Memory B cell (primary cell): ENCODE data around the gene INPP5F.
"Not testable (repeated sequence)": the region's sequence is repeated elsewhere in the genome, so short reads cannot be mapped to it uniquely, and the experiment has no call there.

Source experiments
- ATAC-seq: fragments of 150-1000 bp; cut with Tn5 transposase; 2 replicates; pipeline ENCODE4 v1.10.0; 2021; ENCODE audit warnings: low read depth, mild to moderate bottlenecking, moderate library complexity
- DNase-seq, 2 donors: peaks; one replicate each; pipeline ENCODE4 v3.0.0; 2022; ENCODE audit warnings: low spot score in 2 of 2
- H3K27ac Mint-ChIP-seq: one replicate; pipeline ENCODE4 v1.8.0; 2022; ENCODE audit warnings: mild to moderate bottlenecking, moderate library complexity, mixed read lengths
- H3K27me3 Mint-ChIP-seq: one replicate; pipeline ENCODE4 v1.8.0; 2022; ENCODE audit warnings: mixed read lengths
- H3K36me3 Mint-ChIP-seq: one replicate; pipeline ENCODE4 v1.8.0; 2022; ENCODE audit warnings: mild to moderate bottlenecking, mixed read lengths
- H3K4me1 Mint-ChIP-seq: one replicate; pipeline ENCODE4 v1.8.0; 2022; ENCODE audit warnings: mixed read lengths
- H3K4me3 Mint-ChIP-seq: one replicate; pipeline ENCODE4 v1.8.0; 2022; ENCODE audit warnings: mild to moderate bottlenecking, moderate library complexity, mixed read lengths
- H3K9me3 Mint-ChIP-seq: one replicate; pipeline ENCODE4 v1.8.0; 2022; ENCODE audit warnings: mixed read lengths

Gene INPP5F

GRCh38 chr10:119694608-119695007 is 31.2 kb upstream of the INPP5F start:
- Mint-ChIP-seq H3K36me3 (no peaks in the 10 kb centered on the region), H3K4me3 (no peak overlapping the region), H3K9me3 (no peaks in the 10 kb centered on the region), H3K27me3 (no peaks in the 10 kb centered on the region), H3K27ac (no peak overlapping the region), H3K4me1 (peaks cover 17% of the 10 kb centered on the region)
- DNase-seq (no peak), ATAC-seq (no peak)

GRCh38 chr10:119700321-119700954 is 25.4 kb upstream of the INPP5F start:
- peaks cover 36% of the 10 kb centered on the region for H3K4me1 Mint-ChIP-seq
- DNase-seq (peak in 1 of 2 donors; percentile 30), ATAC-seq (peak; percentile 65)
- no peaks in the 10 kb centered on the region for H3K36me3 Mint-ChIP-seq
- no peaks in the 10 kb centered on the region for H3K27me3 Mint-ChIP-seq
- peak overlapping the region; percentile 52 for H3K4me3 Mint-ChIP-seq
- no peaks in the 10 kb centered on the region for H3K9me3 Mint-ChIP-seq
- H3K27ac Mint-ChIP-seq = peak overlapping the region; percentile 91

GRCh38 chr10:119701861-119702260 is 24.0 kb upstream of the INPP5F start:
- ATAC-seq = no peak
- H3K27ac Mint-ChIP-seq = peak overlapping the region; percentile 93
- H3K27me3 Mint-ChIP-seq = no peaks in the 10 kb centered on the region
- H3K9me3 Mint-ChIP-seq = peaks cover 6% of the 10 kb centered on the region
- DNase-seq = no peak
- peaks cover 8% of the 10 kb centered on the region for H3K36me3 Mint-ChIP-seq
- H3K4me1 Mint-ChIP-seq = peaks cover 41% of the 10 kb centered on the region
- peak overlapping the region; percentile 43 for H3K4me3 Mint-ChIP-seq

- Mint-ChIP-seq H3K4me1 (peaks cover 46% of the 10 kb centered on the region), H3K4me3 (peak overlapping the region; percentile 3), H3K9me3 (peaks cover 11% of the 10 kb centered on the region), H3K27me3 (no peaks in the 10 kb centered on the region), H3K27ac (peak overlapping the region; percentile 93), H3K36me3 (peaks cover 13% of the 10 kb centered on the region)
- DNase-seq (no peak), ATAC-seq (no peak)
These were observed 23.3 kb upstream of the INPP5F start for GRCh38 chr10:119702583-119702982.

- Mint-ChIP-seq H3K4me1 (peaks cover 53% of the 10 kb centered on the region), H3K9me3 (peaks cover 11% of the 10 kb centered on the region), H3K4me3 (peak overlapping the region; percentile 72), H3K36me3 (peaks cover 13% of the 10 kb centered on the region), H3K27me3 (no peaks in the 10 kb centered on the region), H3K27ac (peak overlapping the region; percentile 98)
- peak; percentile 61 for ATAC-seq
- peak in 1 of 2 donors; percentile 34 for DNase-seq
These were observed 21.8 kb upstream of the INPP5F start for GRCh38 chr10:119703903-119704508.

GRCh38 chr10:119705434-119705831 is 20.4 kb upstream of the INPP5F start:
- Mint-ChIP-seq H3K9me3 (peaks cover 14% of the 10 kb centered on the region), H3K27me3 (no peaks in the 10 kb centered on the region), H3K4me3 (peak overlapping the region; percentile 72), H3K27ac (peak overlapping the region; percentile 98), H3K4me1 (peaks cover 60% of the 10 kb centered on the region), H3K36me3 (peaks cover 17% of the 10 kb centered on the region)
- ATAC-seq (peak; percentile 9), DNase-seq (no peak)

GRCh38 chr10:119706521-119707278 is 19.1 kb upstream of the INPP5F start:
- DNase-seq = no peak
- Mint-ChIP-seq H3K27ac (peak overlapping the region; percentile 98), H3K36me3 (peaks cover 21% of the 10 kb centered on the region), H3K4me3 (peak overlapping the region; percentile 35), H3K4me1 (peaks cover 55% of the 10 kb centered on the region), H3K9me3 (peaks cover 16% of the 10 kb centered on the region), H3K27me3 (no peaks in the 10 kb centered on the region)
- ATAC-seq = no peak

- Mint-ChIP-seq H3K27ac (peak overlapping the region; percentile 98), H3K4me1 (peaks cover 51% of the 10 kb centered on the region), H3K4me3 (peak overlapping the region; percentile 14), H3K36me3 (peaks cover 24% of the 10 kb centered on the region), H3K9me3 (peaks cover 16% of the 10 kb centered on the region)
- ATAC-seq, H3K27me3 Mint-ChIP-seq, DNase-seq: not testable (repeated sequence)
These were observed 18.5 kb upstream of the INPP5F start for GRCh38 chr10:119707331-119707730.

- Mint-ChIP-seq H3K36me3 (peaks cover 24% of the 10 kb centered on the region), H3K4me1 (peaks cover 37% of the 10 kb centered on the region), H3K9me3 (peaks cover 16% of the 10 kb centered on the region), H3K27ac (peak overlapping the region; percentile 98)
- H3K27me3 Mint-ChIP-seq, DNase-seq, H3K4me3 Mint-ChIP-seq, ATAC-seq: not testable (repeated sequence)
These were observed 14.9 kb upstream of the INPP5F start for GRCh38 chr10:119710935-119711334.

- Mint-ChIP-seq H3K4me3 (no peak overlapping the region), H3K9me3 (peaks cover 5% of the 10 kb centered on the region), H3K27me3 (no peaks in the 10 kb centered on the region), H3K36me3 (peaks cover 10% of the 10 kb centered on the region), H3K4me1 (peaks cover 16% of the 10 kb centered on the region), H3K27ac (peak overlapping the region; percentile 15)
- DNase-seq (no peak), ATAC-seq (no peak)
These were observed 11.9 kb upstream of the INPP5F start for GRCh38 chr10:119713744-119714483.

- H3K9me3 Mint-ChIP-seq = peaks cover 5% of the 10 kb centered on the region
- no peaks in the 10 kb centered on the region for H3K27me3 Mint-ChIP-seq
- peaks cover 12% of the 10 kb centered on the region for H3K36me3 Mint-ChIP-seq
- peaks cover 11% of the 10 kb centered on the region for H3K4me1 Mint-ChIP-seq
- ATAC-seq = no peak
- no peak overlapping the region for H3K4me3 Mint-ChIP-seq
- peak overlapping the region; percentile 15 for H3K27ac Mint-ChIP-seq
- no peak for DNase-seq
These were observed 11.4 kb upstream of the INPP5F start for GRCh38 chr10:119714484-119714816.

- H3K36me3 Mint-ChIP-seq = peaks cover 7% of the 10 kb centered on the region
- H3K4me3 Mint-ChIP-seq = no peak overlapping the region
- H3K27ac Mint-ChIP-seq = peak overlapping the region; percentile 45
- H3K9me3 Mint-ChIP-seq = peaks cover 3% of the 10 kb centered on the region
- ATAC-seq (no peak), DNase-seq (no peak)
- no peaks in the 10 kb centered on the region for H3K27me3 Mint-ChIP-seq
- peaks cover 4% of the 10 kb centered on the region for H3K4me1 Mint-ChIP-seq
These were observed 10.0 kb upstream of the INPP5F start for GRCh38 chr10:119715628-119716505.

- DNase-seq = no peak
- Mint-ChIP-seq H3K9me3 (no peaks in the 10 kb centered on the region), H3K27ac (peak overlapping the region; percentile 87), H3K27me3 (no peaks in the 10 kb centered on the region), H3K4me3 (no peak overlapping the region), H3K36me3 (peaks cover 2% of the 10 kb centered on the region), H3K4me1 (peaks cover 35% of the 10 kb centered on the region)
- no peak for ATAC-seq
These were observed 2.7 kb upstream of the INPP5F start for GRCh38 chr10:119723161-119723560.
